ENCODE measurements around the gene C9orf153. TPM values are rescaled to one million over a fixed set of nuclear protein-coding genes. Genes with fewer than 3 reads are reported as not detected.

C9orf153 gene
- total RNA-seq, 2 donors from 2014 or later = 0.37 to 0.51 TPM

GRCh38 chr9:86303316-86303975 lies 44.0 kb upstream of the C9orf153 start:
- Histone ChIP-seq H3K9ac (ENCODE audit: extremely low read depth, low read length, poor library complexity, severe bottlenecking) (no peak overlapping the region), H3K27me3 (ENCODE audit: control insufficient read depth, insufficient read depth, low read length, poor library complexity, severe bottlenecking) (no peaks in the 10 kb centered on the region), H3K36me3 (ENCODE audit: control insufficient read depth, insufficient read depth, low read length) (peaks cover 93% of the 10 kb centered on the region), H3K4me3 (ENCODE audit: low read length) (no peak overlapping the region), H3K4me1 (ENCODE audit: control insufficient read depth, insufficient read depth, low read length) (no peaks in the 10 kb centered on the region), H3K9me3 (ENCODE audit: control insufficient read depth, low read length) (no peaks in the 10 kb centered on the region), H3K27ac (ENCODE audit: low read depth, low read length) (no peak overlapping the region)
- TF ChIP-seq CTCF (conservative IDR thresholded peaks at IDR 0.05) = no peak
- Mint-ChIP-seq H3K4me3 (no peak overlapping the region), H3K4me1 (peaks cover 11% of the 10 kb centered on the region), H3K27me3 (ENCODE audit: insufficient read depth) (no peaks in the 10 kb centered on the region), H3K36me3 (ENCODE audit: low read depth) (peaks cover 75% of the 10 kb centered on the region), H3K27ac (peak overlapping the region; percentile 82), H3K9me3 (no peaks in the 10 kb centered on the region)
- no peak for DNase-seq
- 72 to 93% methylated on average over 3 to 4 of the region's 4 CpGs for WGBS, 2 experiments (ENCODE audit: insufficient coverage in 1 of 2, insufficient read length in 1 of 2)

- no peak overlapping the region for H3K9ac ChIP-seq (ENCODE audit: extremely low read depth, low read length, poor library complexity, severe bottlenecking)
- no peak overlapping the region for H3K27ac ChIP-seq (ENCODE audit: low read depth, low read length)
- no peak overlapping the region for H3K4me3 ChIP-seq (ENCODE audit: low read length)
- no peaks in the 10 kb centered on the region for H3K9me3 ChIP-seq (ENCODE audit: control insufficient read depth, low read length)
- Mint-ChIP-seq H3K36me3 (ENCODE audit: low read depth) (peaks cover 72% of the 10 kb centered on the region), H3K4me3 (no peak overlapping the region), H3K9me3 (no peaks in the 10 kb centered on the region), H3K4me1 (peaks cover 11% of the 10 kb centered on the region), H3K27ac (no peak overlapping the region), H3K27me3 (ENCODE audit: insufficient read depth) (no peaks in the 10 kb centered on the region)
- 93 to 100% methylated on average over 1 of the region's 1 CpG for WGBS, 2 experiments (ENCODE audit: insufficient coverage in 1 of 2, insufficient read length in 1 of 2)
- H3K27me3 ChIP-seq (ENCODE audit: control insufficient read depth, insufficient read depth, low read length, poor library complexity, severe bottlenecking) = no peaks in the 10 kb centered on the region
- no peaks in the 10 kb centered on the region for H3K4me1 ChIP-seq (ENCODE audit: control insufficient read depth, insufficient read depth, low read length)
- peaks cover 97% of the 10 kb centered on the region for H3K36me3 ChIP-seq (ENCODE audit: control insufficient read depth, insufficient read depth, low read length)
- no peak for TF ChIP-seq CTCF (conservative IDR thresholded peaks at IDR 0.05)
- DNase-seq = no peak
Observed at GRCh38 chr9:86301686-86302085, 42.2 kb upstream of the C9orf153 start.

GRCh38 chr9:86300701-86301100 lies 41.2 kb upstream of the C9orf153 start:
- Mint-ChIP-seq H3K9me3 (no peaks in the 10 kb centered on the region), H3K36me3 (ENCODE audit: low read depth) (peaks cover 62% of the 10 kb centered on the region), H3K27me3 (ENCODE audit: insufficient read depth) (no peaks in the 10 kb centered on the region), H3K4me3 (no peak overlapping the region), H3K4me1 (peaks cover 11% of the 10 kb centered on the region), H3K27ac (no peak overlapping the region)
- no peak overlapping the region for H3K4me3 ChIP-seq (ENCODE audit: low read length)
- no peak for DNase-seq
- no peak overlapping the region for H3K27ac ChIP-seq (ENCODE audit: low read depth, low read length)
- 94% methylated on average over 2 of the region's 2 CpGs; no CpG with 5 or more reads in 1 of the 2 experiments for WGBS, 2 experiments (ENCODE audit: insufficient coverage in 1 of 2, insufficient read length in 1 of 2)
- no peak overlapping the region for H3K9ac ChIP-seq (ENCODE audit: extremely low read depth, low read length, poor library complexity, severe bottlenecking)
- no peak for TF ChIP-seq CTCF (conservative IDR thresholded peaks at IDR 0.05)
- no peaks in the 10 kb centered on the region for H3K27me3 ChIP-seq (ENCODE audit: control insufficient read depth, insufficient read depth, low read length, poor library complexity, severe bottlenecking)
- peaks cover 97% of the 10 kb centered on the region for H3K36me3 ChIP-seq (ENCODE audit: control insufficient read depth, insufficient read depth, low read length)
- H3K4me1 ChIP-seq (ENCODE audit: control insufficient read depth, insufficient read depth, low read length) = no peaks in the 10 kb centered on the region
- H3K9me3 ChIP-seq (ENCODE audit: control insufficient read depth, low read length) = no peaks in the 10 kb centered on the region

Data from endodermal cell (in vitro differentiated cells).